Coronary artery (tissue), 2 donors: ENCODE data around the gene MAPK4.
"Not testable (repeated sequence)": the region's sequence is repeated elsewhere in the genome, so short reads cannot be mapped to it uniquely, and the experiment has no call there.

Experiments
- DNase-seq: peaks from one replicate; pipeline ENCODE4 v3.0.0-alpha.2; 2017; ENCODE audit warnings: low spot score
- H3K27ac ChIP-seq, 2 donors: fragments of 200-600 bp; sonication (generic); one replicate each; pipeline ENCODE4 v1.5.1; 2016 to 2019
- H3K4me3 ChIP-seq: fragments of 200-600 bp; sonication (generic); 2 replicates; pipeline ENCODE4 v1.5.1; 2016; ENCODE audit warnings: mild to moderate bottlenecking, moderate library complexity
- CTCF ChIP-seq: fragments of 200-600 bp; sonication (generic); IDR thresholded peaks from one replicate; pipeline ENCODE4 v1.5.1; 2019; ENCODE audit warnings: antibody characterized with exemption

The MAPK4 gene

GRCh38 chr18:50706199-50706598 is 146.3 kb downstream of the MAPK4 start:
- Histone ChIP-seq H3K4me3 (no peak overlapping the region), H3K27ac (no peak overlapping the region)
- no peak for DNase-seq
- TF ChIP-seq CTCF = no peak

- no peak for TF ChIP-seq CTCF
- DNase-seq = no peak
- Histone ChIP-seq H3K27ac (no peak overlapping the region), H3K4me3 (no peak overlapping the region)
These were observed 146.8 kb downstream of the MAPK4 start for GRCh38 chr18:50706651-50707050.

- not testable (repeated sequence) for DNase-seq, H3K27ac ChIP-seq, H3K4me3 ChIP-seq
These were observed 147.4 kb downstream of the MAPK4 start for GRCh38 chr18:50707297-50707696.

GRCh38 chr18:50707855-50708469 is 148.1 kb downstream of the MAPK4 start:
- peak overlapping the region; percentile 32 to 54 for H3K27ac ChIP-seq
- H3K4me3 ChIP-seq = no peak overlapping the region
- no peak for DNase-seq
- TF ChIP-seq CTCF = no peak

- H3K27ac ChIP-seq = no peak overlapping the region
These were observed 149.3 kb downstream of the MAPK4 start for GRCh38 chr18:50709193-50709592.

GRCh38 chr18:50711386-50711785 is 151.5 kb downstream of the MAPK4 start:
- DNase-seq = no peak
- no peak overlapping the region for H3K27ac ChIP-seq
- no peak overlapping the region for H3K4me3 ChIP-seq
- TF ChIP-seq CTCF = no peak

More at GRCh38 chr18:50709193-50709592, 149.3 kb downstream of the MAPK4 start:
- no peak for DNase-seq
- TF ChIP-seq CTCF = no peak
- H3K4me3 ChIP-seq = no peak overlapping the region

GRCh38 chr18:50715919-50716318 is 156.0 kb downstream of the MAPK4 start:
- DNase-seq = no peak
- Histone ChIP-seq H3K27ac (no peak overlapping the region), H3K4me3 (no peak overlapping the region)
- no peak for TF ChIP-seq CTCF
